Activated CD4-positive, alpha-beta memory T cell treated with anti-CD3 and anti-CD28 coated beads, Interleukin-2, amount 10 ng/mL, durations not matched to agents 7 days and 5 days (primary cell): ENCODE results near the gene PRSS22. TPM values are rescaled to one million over a fixed set of nuclear protein-coding genes. Genes with fewer than 3 reads are reported as not detected.

Source experiments
- CTCF ChIA-PET: fragments of 350-600 bp; sonication (Branson Sonifier 250); formaldehyde crosslinking; loops from one replicate; lab custom pipeline; 2021; ENCODE audit warnings: antibody characterized with exemption, inconsistent platforms; lab: Charles Lee
- POLR2A ChIA-PET: fragments of 350-600 bp; sonication (Branson Sonifier 250); formaldehyde crosslinking; loops from one replicate; lab custom pipeline; 2021; ENCODE audit warnings: antibody characterized with exemption; lab: Charles Lee
- DNase-seq: peaks from one replicate; pipeline ENCODE4 v3.0.0-alpha.2; 2020
- H3K27ac Mint-ChIP-seq: one replicate; pipeline ENCODE4 v1.8.0; 2021; ENCODE audit warnings: mild to moderate bottlenecking, mixed read lengths
- H3K27me3 Mint-ChIP-seq: one replicate; pipeline ENCODE4 v1.8.0; 2021; ENCODE audit warnings: mixed read lengths
- H3K36me3 Mint-ChIP-seq: one replicate; pipeline ENCODE4 v1.8.0; 2021; ENCODE audit warnings: low read depth, mixed read lengths
- H3K4me1 Mint-ChIP-seq: one replicate; pipeline ENCODE4 v1.8.0; 2021; ENCODE audit warnings: mixed read lengths
- H3K4me3 Mint-ChIP-seq: one replicate; pipeline ENCODE4 v1.8.0; 2021; ENCODE audit warnings: mild to moderate bottlenecking, mixed read lengths
- H3K9me3 Mint-ChIP-seq: one replicate; pipeline ENCODE4 v1.8.0; 2021; ENCODE audit warnings: mixed read lengths
- total RNA-seq, 2 experiments: library from RNA; stranded (reverse); gene quantifications; one replicate each; pipeline ENCODE4 v1.2.3, GENCODE V29; 2021

The PRSS22 gene
- total RNA-seq, 2 experiments from 2014 or later, result not detected

GRCh38 chr16:2829501-2830354, 28.2 kb downstream of the PRSS22 start, which contains the start of gene ZG16B:
TSS of gene ZG16B (plus strand) at chr16:2830303. CDS start at chr16:2830442, 139 bp downstream.
- POLR2A ChIA-PET, result no interaction called here
- H3K27ac Mint-ChIP-seq, result peak within 1 kb of the TSS; percentile 48
- H3K36me3 Mint-ChIP-seq, result no peaks in the 10 kb centered on the region
- DNase-seq, result no peak
- no peaks in the 10 kb centered on the region for H3K9me3 Mint-ChIP-seq
- no peaks in the 10 kb centered on the region for H3K27me3 Mint-ChIP-seq
- peak within 1 kb of the TSS; percentile 32 for H3K4me3 Mint-ChIP-seq
- H3K4me1 Mint-ChIP-seq, result peaks cover 10% of the 10 kb centered on the region
- CTCF ChIA-PET, result no interaction called here

DNA sequence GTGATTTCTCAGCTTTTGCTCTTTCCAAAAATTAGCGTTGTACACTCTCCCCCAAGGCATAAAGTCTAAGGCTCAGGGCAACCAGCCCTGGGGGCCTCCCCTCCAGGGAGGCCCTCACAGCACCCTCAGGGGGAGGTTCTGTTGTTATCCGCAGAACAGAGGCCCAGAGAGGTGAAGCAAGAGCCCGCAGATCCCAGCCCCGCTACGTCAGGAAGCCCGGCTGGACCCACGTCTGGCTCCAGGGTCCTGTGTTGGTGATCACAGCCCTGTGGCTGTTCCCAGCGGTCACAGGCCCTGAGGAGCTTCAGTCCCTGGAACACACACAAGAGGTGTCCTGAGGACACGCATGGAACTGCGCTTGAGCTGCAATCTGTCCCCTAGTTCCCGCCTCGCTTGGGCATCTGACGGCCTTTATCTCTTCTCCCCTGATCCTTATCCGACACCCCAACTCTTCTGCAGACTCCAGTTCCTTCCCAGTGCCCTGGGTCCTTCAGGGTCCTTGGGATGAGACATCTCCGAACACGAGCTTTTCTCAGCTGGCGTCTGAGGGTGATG, 29.0 kb downstream of the PRSS22 start:
- Mint-ChIP-seq H3K27me3 (no peaks in the 10 kb centered on the region), H3K4me3 (no peak overlapping the region), H3K4me1 (peaks cover 10% of the 10 kb centered on the region), H3K9me3 (no peaks in the 10 kb centered on the region), H3K36me3 (no peaks in the 10 kb centered on the region), H3K27ac (no peak overlapping the region)
- ChIA-PET CTCF (no interaction called here), POLR2A (no interaction called here)
- no peak for DNase-seq

GRCh38 chr16:2828521-2828840, 29.5 kb downstream of the PRSS22 start:
- ChIA-PET CTCF (no interaction called here), POLR2A (no interaction called here)
- H3K4me1 Mint-ChIP-seq, result peaks cover 10% of the 10 kb centered on the region
- no peak for DNase-seq
- H3K27me3 Mint-ChIP-seq, result no peaks in the 10 kb centered on the region
- H3K27ac Mint-ChIP-seq, result no peak overlapping the region
- no peaks in the 10 kb centered on the region for H3K36me3 Mint-ChIP-seq
- no peaks in the 10 kb centered on the region for H3K9me3 Mint-ChIP-seq
- no peak overlapping the region for H3K4me3 Mint-ChIP-seq

GRCh38 chr16:2827831-2828520, 30.0 kb downstream of the PRSS22 start:
- ChIA-PET POLR2A (no interaction called here), CTCF (no interaction called here)
- Mint-ChIP-seq H3K27ac (no peak overlapping the region), H3K4me3 (no peak overlapping the region), H3K9me3 (no peaks in the 10 kb centered on the region), H3K27me3 (no peaks in the 10 kb centered on the region), H3K36me3 (no peaks in the 10 kb centered on the region), H3K4me1 (peaks cover 10% of the 10 kb centered on the region)
- no peak for DNase-seq

DNA sequence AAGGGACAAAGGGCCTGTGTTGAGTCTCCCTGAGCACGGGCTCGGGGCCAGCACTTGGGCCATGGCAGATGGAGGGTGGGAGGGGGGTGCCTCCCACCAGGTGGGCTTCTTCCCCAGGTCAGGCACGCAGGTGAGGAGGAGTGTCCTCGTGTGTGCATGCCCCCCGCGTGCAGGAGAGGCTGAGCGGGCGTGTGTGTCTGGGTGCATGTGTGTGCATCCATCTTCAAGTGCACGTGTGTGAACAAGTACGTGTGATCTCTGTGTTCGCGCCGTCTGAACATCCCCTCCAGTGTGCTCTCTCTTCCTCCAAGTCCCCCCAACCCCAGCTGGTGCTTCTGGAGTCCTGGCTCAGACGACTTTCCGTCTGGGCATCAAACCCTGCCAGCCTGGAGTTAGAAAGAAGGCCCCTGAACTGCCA, 30.6 kb downstream of the PRSS22 start:
- H3K27ac Mint-ChIP-seq, result no peak overlapping the region
- ChIA-PET CTCF (no interaction called here), POLR2A (no interaction called here)

GRCh38 chr16:2826591-2827373, 31.2 kb downstream of the PRSS22 start:
- H3K36me3 Mint-ChIP-seq, result no peaks in the 10 kb centered on the region
- no peaks in the 10 kb centered on the region for H3K9me3 Mint-ChIP-seq
- no peak overlapping the region for H3K4me3 Mint-ChIP-seq
- ChIA-PET CTCF (no interaction called here), POLR2A (no interaction called here)
- H3K27me3 Mint-ChIP-seq, result peaks cover 2% of the 10 kb centered on the region
- no peak overlapping the region for H3K27ac Mint-ChIP-seq
- H3K4me1 Mint-ChIP-seq, result peaks cover 10% of the 10 kb centered on the region
- no peak for DNase-seq

More for the DNA sequence above, 30.6 kb downstream of the PRSS22 start:
- DNase-seq, result no peak
- H3K4me3 Mint-ChIP-seq, result no peak overlapping the region
- no peaks in the 10 kb centered on the region for H3K36me3 Mint-ChIP-seq
- peaks cover 10% of the 10 kb centered on the region for H3K4me1 Mint-ChIP-seq
- H3K27me3 Mint-ChIP-seq, result peaks cover 2% of the 10 kb centered on the region
- no peaks in the 10 kb centered on the region for H3K9me3 Mint-ChIP-seq

- ChIA-PET CTCF (no interaction called here), POLR2A (no interaction called here)
- peaks cover 8% of the 10 kb centered on the region for H3K4me1 Mint-ChIP-seq
- no peaks in the 10 kb centered on the region for H3K36me3 Mint-ChIP-seq
- H3K9me3 Mint-ChIP-seq, result no peaks in the 10 kb centered on the region
- peaks cover 2% of the 10 kb centered on the region for H3K27me3 Mint-ChIP-seq
- no peak for DNase-seq
- H3K4me3 Mint-ChIP-seq, result no peak overlapping the region
- no peak overlapping the region for H3K27ac Mint-ChIP-seq
Observed at GRCh38 chr16:2825906-2826305, 32.1 kb downstream of the PRSS22 start.

DNA sequence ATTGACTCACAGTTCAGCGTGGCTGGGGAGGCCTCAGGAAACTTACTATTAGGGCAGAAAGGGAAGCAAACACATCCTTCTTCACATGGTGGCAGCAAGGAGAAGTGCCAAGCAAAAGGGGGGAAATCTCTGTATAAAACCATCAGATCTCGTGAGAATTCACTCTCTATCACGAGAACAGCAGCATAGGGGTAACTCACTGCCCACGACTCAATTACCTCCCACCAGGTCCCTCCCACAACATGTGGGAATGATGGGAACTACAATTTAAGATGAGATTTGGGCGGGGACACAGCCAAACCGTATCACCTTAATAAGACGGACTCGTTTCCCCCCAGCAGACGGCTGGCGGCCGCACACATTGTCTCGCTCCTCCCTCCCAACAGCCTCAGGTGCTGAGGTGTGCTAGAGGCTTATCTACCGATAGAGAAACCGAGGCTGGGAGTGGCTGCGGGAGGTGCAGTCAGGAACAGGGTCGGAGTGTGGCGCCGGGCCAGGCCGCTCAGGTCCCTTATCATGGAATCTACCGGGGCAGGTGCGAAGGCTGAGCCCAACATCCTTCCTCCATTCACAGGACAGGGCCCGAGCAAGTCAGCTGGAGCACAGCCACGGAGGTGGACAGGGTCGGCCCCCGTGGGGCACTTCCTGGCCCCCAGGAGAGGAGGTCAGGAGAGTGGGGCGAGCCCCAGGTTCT, 32.8 kb downstream of the PRSS22 start:
- ChIA-PET CTCF (no interaction called here), POLR2A (no interaction called here)
- no peak overlapping the region for H3K27ac Mint-ChIP-seq
- H3K36me3 Mint-ChIP-seq, result no peaks in the 10 kb centered on the region
- no peaks in the 10 kb centered on the region for H3K9me3 Mint-ChIP-seq
- peaks cover 2% of the 10 kb centered on the region for H3K27me3 Mint-ChIP-seq
- no peak for DNase-seq
- H3K4me3 Mint-ChIP-seq, result no peak overlapping the region
- peaks cover 4% of the 10 kb centered on the region for H3K4me1 Mint-ChIP-seq

DNA sequence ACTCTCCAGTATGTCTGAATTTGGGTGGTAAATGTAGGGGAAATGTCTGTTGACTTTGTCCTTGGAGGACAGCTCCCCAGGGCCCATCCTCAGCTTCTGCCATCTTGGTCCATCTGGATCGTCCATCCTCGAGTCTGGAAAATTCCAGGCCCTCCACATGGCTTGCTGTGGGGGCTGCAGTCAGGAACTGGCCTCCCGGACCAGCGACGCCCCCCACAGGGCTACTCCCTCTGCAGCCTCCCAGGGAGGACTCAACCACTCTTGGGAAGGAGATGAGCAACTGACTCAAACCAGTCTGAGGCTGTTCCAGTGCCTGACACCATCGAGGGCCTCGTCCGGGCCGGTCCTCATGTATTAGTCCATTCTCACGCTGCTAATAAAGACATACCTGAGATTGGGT, 33.3 kb downstream of the PRSS22 start:
- Mint-ChIP-seq H3K27ac (no peak overlapping the region), H3K27me3 (peaks cover 2% of the 10 kb centered on the region), H3K4me3 (no peak overlapping the region), H3K9me3 (no peaks in the 10 kb centered on the region), H3K4me1 (no peaks in the 10 kb centered on the region), H3K36me3 (no peaks in the 10 kb centered on the region)
- ChIA-PET CTCF (no interaction called here), POLR2A (no interaction called here)
- no peak for DNase-seq

DNA sequence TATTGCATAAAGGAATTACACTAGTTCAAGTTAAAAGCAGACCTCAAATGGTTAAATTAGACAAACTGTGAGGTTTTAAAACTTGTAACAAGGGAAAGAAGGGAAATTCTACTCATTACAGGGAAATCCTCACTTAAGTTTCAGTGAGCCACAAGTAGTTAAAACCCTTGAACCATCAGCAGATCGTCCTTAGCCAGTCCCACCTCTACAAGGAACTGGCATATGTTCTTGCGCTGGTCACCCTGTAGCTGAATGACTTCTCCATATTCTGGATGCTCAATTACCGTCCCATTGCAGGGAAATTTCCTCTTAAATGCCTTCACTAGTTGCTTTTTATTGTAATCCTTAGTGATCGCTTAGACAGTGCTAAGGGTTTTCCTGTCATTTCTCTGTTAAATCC, 35.5 kb downstream of the PRSS22 start:
- CTCF ChIA-PET, result interaction anchor here (1.4 kb wide), 1 partner anchor 16 kb away, joined by 3 read pairs; no protein-coding TSS in a partner anchor
- H3K27ac Mint-ChIP-seq, result no peak overlapping the region

DNA sequence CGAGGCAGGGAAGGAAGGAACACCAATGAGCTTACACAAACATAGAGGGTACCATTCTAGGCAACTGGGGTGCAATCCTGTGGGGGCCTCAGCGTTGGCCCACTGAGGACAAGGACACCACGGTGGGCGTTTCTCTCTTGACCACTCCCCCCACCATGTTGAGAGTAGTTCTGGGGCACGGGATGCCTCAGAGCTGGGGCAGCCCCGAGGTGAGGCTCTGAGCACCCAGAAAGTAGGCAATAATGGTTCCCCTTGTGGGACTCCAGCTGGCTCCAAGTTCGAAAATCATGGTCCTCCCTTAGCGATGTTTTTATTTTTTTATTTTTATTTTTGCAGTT, 35.8 kb downstream of the PRSS22 start:
- no peaks in the 10 kb centered on the region for H3K9me3 Mint-ChIP-seq
- CTCF ChIA-PET, result no interaction called here
- H3K27me3 Mint-ChIP-seq, result peaks cover 2% of the 10 kb centered on the region
- H3K4me3 Mint-ChIP-seq, result no peak overlapping the region
- no peaks in the 10 kb centered on the region for H3K4me1 Mint-ChIP-seq
- DNase-seq, result no peak
- H3K36me3 Mint-ChIP-seq, result no peaks in the 10 kb centered on the region
- POLR2A ChIA-PET, result no interaction called here
- no peak overlapping the region for H3K27ac Mint-ChIP-seq

More for the DNA sequence above, 35.5 kb downstream of the PRSS22 start:
- H3K36me3 Mint-ChIP-seq, result no peaks in the 10 kb centered on the region
- POLR2A ChIA-PET, result no interaction called here
- H3K4me3 Mint-ChIP-seq, result no peak overlapping the region
- DNase-seq, result no peak
- H3K4me1 Mint-ChIP-seq, result no peaks in the 10 kb centered on the region
- peaks cover 2% of the 10 kb centered on the region for H3K27me3 Mint-ChIP-seq
- H3K9me3 Mint-ChIP-seq, result no peaks in the 10 kb centered on the region

- DNase-seq, result no peak
- H3K36me3 Mint-ChIP-seq, result no peaks in the 10 kb centered on the region
- H3K4me3 Mint-ChIP-seq, result no peak overlapping the region
- peaks cover 2% of the 10 kb centered on the region for H3K27me3 Mint-ChIP-seq
- POLR2A ChIA-PET, result no interaction called here
- H3K27ac Mint-ChIP-seq, result no peak overlapping the region
- no peaks in the 10 kb centered on the region for H3K9me3 Mint-ChIP-seq
- CTCF ChIA-PET, result no interaction called here
- H3K4me1 Mint-ChIP-seq, result no peaks in the 10 kb centered on the region
Observed at GRCh38 chr16:2821487-2822157, 36.3 kb downstream of the PRSS22 start.
